H1 (cell line): Measurements from ENCODE around the gene CCDC124. TPM values are rescaled to one million over a fixed set of nuclear protein-coding genes. Genes with fewer than 3 reads are reported as not detected.

Source experiments
- CTCF ChIA-PET: fragments of 300-600 bp; sonication (Branson Sonifier 250); formaldehyde crosslinking; loops from one replicate; lab custom pipeline; 2021; ENCODE audit not compliant: partially characterized antibody; lab: Charles Lee
- POLR2A ChIA-PET: fragments of 300-600 bp; sonication (Branson Sonifier 250); formaldehyde crosslinking; loops from one replicate; lab custom pipeline; 2021; ENCODE audit warnings: inconsistent platforms; ENCODE audit not compliant: partially characterized antibody; lab: Charles Lee
- DNase-seq, 2 experiments: peaks; one replicate each; pipeline versions ENCODE4 v3.0.0 to v3.0.0-alpha.2; 2010 to 2022; ENCODE audit warnings: low spot score in 2 of 2, low read depth in 1 of 2, mixed read lengths in 1 of 2
- FAIRE-seq: peaks from 2 replicates; lab custom pipeline; 2011; peaks lifted over from hg19 to GRCh38; lab: Jason Lieb, UNC
- H2AFZ ChIP-seq: 2 replicates; pipeline ENCODE4 v1.8.1; 2012; ENCODE audit warnings: low read length, inconsistent platforms
- H2AK5ac ChIP-seq: 2 replicates; pipeline ENCODE4 v1.6.1; 2013; ENCODE audit warnings: low read depth, low read length
- H2BK120ac ChIP-seq: replicated peaks from 2 replicates; pipeline ENCODE3; 2013; ENCODE audit warnings: low read depth, low read length, inconsistent platforms
- H2BK12ac ChIP-seq: 2 replicates; pipeline ENCODE4 v1.6.1; 2013; ENCODE audit warnings: low read depth, low read length
- H2BK15ac ChIP-seq: 2 replicates; pipeline ENCODE4 v1.6.1; 2013; ENCODE audit warnings: low read length
- H2BK20ac ChIP-seq: 2 replicates; pipeline ENCODE4 v1.6.1; 2013; ENCODE audit warnings: low read length
- H2BK5ac ChIP-seq: 2 replicates; pipeline ENCODE4 v1.6.1; 2013; ENCODE audit warnings: low read depth, low read length
- H3K14ac ChIP-seq: 2 replicates; pipeline ENCODE4 v1.6.1; 2013; ENCODE audit warnings: inconsistent platforms; ENCODE audit not compliant: insufficient read length
- H3K18ac ChIP-seq: 2 replicates; pipeline ENCODE4 v1.6.1; 2013; ENCODE audit warnings: low read length; ENCODE audit errors: extremely low read depth
- H3K23ac ChIP-seq: 2 replicates; pipeline ENCODE4 v1.6.1; 2013; ENCODE audit warnings: inconsistent platforms; ENCODE audit not compliant: insufficient read length
- H3K23me2 ChIP-seq: 2 replicates; pipeline ENCODE4 v1.6.1; 2013; ENCODE audit warnings: low read depth, low read length
- H3K27ac ChIP-seq: 2 replicates; pipeline ENCODE4 v1.6.1; 2011; ENCODE audit warnings: low read depth, low read length, inconsistent platforms
- H3K27me3 ChIP-seq, 4 experiments: replicated peaks in 1 of 4; 1 replicate in 1 of 4; 2 replicates in 3 of 4; pipeline versions ENCODE4 v1.6.1 to v1.8.1; 2011 to 2013; ENCODE audit warnings: low read length in 3 of 4, mild to moderate bottlenecking in 3 of 4, inconsistent platforms in 2 of 4, mixed read lengths in 2 of 4, moderate library complexity in 1 of 4; ENCODE audit not compliant: control insufficient read depth in 3 of 4, insufficient read depth in 3 of 4; ENCODE audit errors: extremely low read depth in 1 of 4
- H3K36me3 ChIP-seq, 4 experiments: 2 replicates each; pipeline versions ENCODE4 v1.6.1 to v1.8.1; 2011 to 2013; ENCODE audit warnings: mild to moderate bottlenecking in 4 of 4, low read length in 3 of 4, moderate library complexity in 2 of 4, control low read depth in 1 of 4, inconsistent platforms in 1 of 4; ENCODE audit not compliant: insufficient read depth in 4 of 4, control insufficient read depth in 2 of 4
- H3K4ac ChIP-seq: replicated peaks from 2 replicates; pipeline ENCODE3; 2013; ENCODE audit warnings: low read length, low read depth, mixed read lengths, inconsistent platforms; ENCODE audit not compliant: insufficient read length
- H3K4me1 ChIP-seq, 4 experiments: replicated peaks in 1 of 4; 1 replicate in 1 of 4; 2 replicates in 3 of 4; pipeline versions ENCODE4 v1.6.1 to v1.8.1; 2011 to 2013; ENCODE audit warnings: low read length in 3 of 4, inconsistent platforms in 2 of 4, mixed read lengths in 1 of 4; ENCODE audit not compliant: insufficient read depth in 4 of 4, control insufficient read depth in 3 of 4
- H3K4me2 ChIP-seq, 2 experiments: 2 replicates each; pipeline versions ENCODE4 v1.6.1 to v1.8.1; 2011 to 2013; ENCODE audit warnings: low read depth in 2 of 2, low read length in 2 of 2, control low read depth in 1 of 2, inconsistent platforms in 1 of 2, mild to moderate bottlenecking in 1 of 2; ENCODE audit not compliant: insufficient read depth in 1 of 2
- H3K4me3 ChIP-seq, 4 experiments: fragments of 200-600, 300-600 bp in 1 of 4; sonication (generic), shearing (Covaris generic), sonication (Bioruptor Twin) in 1 of 4; 2 replicates each; pipeline versions ENCODE4 v1.5.1 to v1.8.1; 2011 to 2016; ENCODE audit warnings: low read length in 4 of 4, low read depth in 3 of 4, control low read depth in 2 of 4, inconsistent platforms in 2 of 4, mild to moderate bottlenecking in 2 of 4, mixed read lengths in 1 of 4, moderate library complexity in 1 of 4; ENCODE audit not compliant: insufficient read depth in 2 of 4; ENCODE audit errors: extremely low read depth in 1 of 4
- H3K56ac ChIP-seq: replicated peaks from 2 replicates; pipeline ENCODE3; 2013; ENCODE audit warnings: low read depth, mild to moderate bottlenecking, mixed read lengths, low read length, inconsistent platforms; ENCODE audit not compliant: insufficient read length
- H3K79me1 ChIP-seq: 2 replicates; pipeline ENCODE4 v1.6.1; 2013; ENCODE audit warnings: low read depth, low read length, control low read depth
- H3K79me2 ChIP-seq, 2 experiments: 2 replicates each; pipeline versions ENCODE4 v1.6.1 to v1.8.1; 2012 to 2013; ENCODE audit warnings: low read length in 2 of 2, mild to moderate bottlenecking in 2 of 2, inconsistent platforms in 1 of 2; ENCODE audit not compliant: insufficient read depth in 2 of 2, control insufficient read depth in 1 of 2
- H3K9ac ChIP-seq, 4 experiments: replicated peaks in 1 of 4; 1 replicate in 1 of 4; 2 replicates in 3 of 4; pipeline versions ENCODE4 v1.6.1 to v1.8.1; 2011 to 2013; ENCODE audit warnings: low read depth in 3 of 4, low read length in 3 of 4, control low read depth in 2 of 4, mild to moderate bottlenecking in 2 of 4, moderate library complexity in 2 of 4, inconsistent platforms in 1 of 4; ENCODE audit errors: extremely low read depth in 1 of 4
- H3K9me3 ChIP-seq, 2 experiments: 2 replicates each; pipeline versions ENCODE4 v1.6.1 to v1.8.1; 2012 to 2013; ENCODE audit warnings: mild to moderate bottlenecking in 2 of 2, moderate library complexity in 2 of 2, control low read depth in 1 of 2, inconsistent platforms in 1 of 2, low read depth in 1 of 2, low read length in 1 of 2, mixed read lengths in 1 of 2; ENCODE audit not compliant: insufficient read depth in 2 of 2
- H4K20me1 ChIP-seq, 2 experiments: replicated peaks in 1 of 2; 2 replicates each; pipeline versions ENCODE3 to v1.8.1; 2011 to 2013; ENCODE audit warnings: inconsistent platforms in 2 of 2, low read length in 2 of 2, mild to moderate bottlenecking in 1 of 2; ENCODE audit not compliant: insufficient read depth in 2 of 2, control insufficient read depth in 1 of 2
- H4K5ac ChIP-seq: 2 replicates; pipeline ENCODE4 v1.6.1; 2013; ENCODE audit warnings: low read length, low read depth, mixed read lengths, inconsistent platforms; ENCODE audit not compliant: insufficient read length
- H4K8ac ChIP-seq: 2 replicates; pipeline ENCODE4 v1.8.0; 2013; ENCODE audit warnings: mild to moderate bottlenecking, moderate library complexity, low read length, inconsistent platforms; ENCODE audit not compliant: insufficient read depth; ENCODE audit errors: extremely low read depth
- H4K91ac ChIP-seq: replicated peaks from 2 replicates; pipeline ENCODE3; 2013; ENCODE audit warnings: low read length, mixed read lengths, inconsistent platforms; ENCODE audit not compliant: insufficient read length
- HDAC2 ChIP-seq, 2 experiments: fragments of 300-600 bp in 1 of 2; sonication (generic) in 1 of 2; IDR thresholded peaks; 2 replicates each; pipeline ENCODE4 v1.6.1; 2011 to 2012; ENCODE audit warnings: low read depth in 2 of 2, low read length in 2 of 2, mild to moderate bottlenecking in 2 of 2, moderate library complexity in 2 of 2, borderline replicate concordance in 1 of 2, inconsistent platforms in 1 of 2
- KDM5A ChIP-seq: fragments of 200-600 bp; IDR thresholded peaks from 2 replicates; pipeline ENCODE4 v1.7.1; 2012; ENCODE audit warnings: mild to moderate bottlenecking, low read length, inconsistent platforms, mixed read lengths
- POU5F1 ChIP-seq: IDR thresholded peaks from 2 replicates; pipeline ENCODE4 v1.6.1; 2011; ENCODE audit warnings: low read depth, mild to moderate bottlenecking, low read length, moderate library complexity
- whole genome bisulfite sequencing, 2 experiments: shearing (Covaris generic) in 1 of 2; methylation state at CpG; one replicate each; pipeline versions ENCODE4 v1.1.6 to v1.1.7; 2013 to 2015; ENCODE audit warnings: low lambda C conversion rate in 2 of 2, mixed read lengths in 2 of 2, inconsistent platforms in 1 of 2, low coverage in 1 of 2, missing lambda C conversion rate in 1 of 2; ENCODE audit not compliant: insufficient replicate concordance in 2 of 2, insufficient coverage in 1 of 2, insufficient read length in 1 of 2; ENCODE audit errors: extremely low coverage in 1 of 2, missing lambda C conversion rate in 1 of 2; 5-methylcytosine and 5-hydroxymethylcytosine counted together
- polyA plus RNA-seq, 7 experiments: library from polyadenylated mRNA; depleted of rRNA in 3 of 7; stranded (reverse) in 5 of 7; unstranded in 2 of 7; fragments of >200 nt in 5 of 7; fragments of 200-250 nt in 2 of 7; gene quantifications; 1 replicate in 5 of 7; 2 replicates in 1 of 7; 4 replicates in 1 of 7; pipeline versions ENCODE4 v1.2.1 to v1.2.3, GENCODE V29; 2011 to 2013; ENCODE audit warnings: missing spikeins in 2 of 7, mixed read lengths in 2 of 7
- total RNA-seq: library from RNA; stranded (reverse); fragmentation: NEBNext Ultra II Directional; extraction: Animal tissue kit (Norgen Biotek cat#: 25700); gene quantifications from 2 replicates; pipeline ENCODE4 v1.2.1, GENCODE V29; 2021

CCDC124 gene
- total and polyA plus RNA-seq, 2 of the 8 experiments (the other 6 are each of a cell fraction or from before 2014, with no cell fraction given): 95.2 to 103 TPM

- no peaks in the 10 kb centered on the region for H3K79me2 ChIP-seq
These were observed 41.7 kb downstream of the CCDC124 start for GRCh38 chr19:17974551-17974950.

More at GRCh38 chr19:17974551-17974950, 41.7 kb downstream of the CCDC124 start:
- Histone ChIP-seq H2BK120ac (no peak overlapping the region), H2AFZ (no peak overlapping the region), H2BK15ac (no peak overlapping the region), H3K14ac (no peak overlapping the region), H4K5ac (no peak overlapping the region), H2BK20ac (no peak overlapping the region), H2BK12ac (no peak overlapping the region), H4K91ac (no peak overlapping the region), H4K20me1 (peaks cover 0 to 2% of the 10 kb centered on the region in 2 experiments), H2AK5ac (no peak overlapping the region), H3K56ac (no peak overlapping the region), H3K27ac (no peak overlapping the region), H3K4ac (no peak overlapping the region), H3K4me3 (no peak overlapping the region), H3K9me3 (no peaks in the 10 kb centered on the region), H3K23ac (no peak overlapping the region), H2BK5ac (no peak overlapping the region), H3K27me3 (no peaks in the 10 kb centered on the region), H3K36me3 (peaks cover 0 to 7% (median 0%) of the 10 kb centered on the region in 4 experiments; a peak in 2 of 8 replicates), H3K79me1 (no peaks in the 10 kb centered on the region), H3K9ac (no peak overlapping the region), H3K4me1 (no peaks in the 10 kb centered on the region), H3K23me2 (no peaks in the 10 kb centered on the region), H3K18ac (no peak overlapping the region), H3K4me2 (no peak overlapping the region), H4K8ac (no peak overlapping the region)
- CTCF ChIA-PET: interaction anchor here (1.1 to 1.9 kb wide), 6 partner anchors 9 to 23 kb away, joined by 3 to 7 read pairs (median 4); no protein-coding TSS in a partner anchor
- no peak for TF ChIP-seq POU5F1
- TF ChIP-seq HDAC2 (IDR thresholded peaks at IDR 0.05; ENCODE audit: borderline replicate concordance in 1 of 2, low read depth in 2 of 2, low read length in 2 of 2): no peak
- no peak for TF ChIP-seq KDM5A
- DNase-seq (no peak), FAIRE-seq (no peak)
- WGBS, 2 experiments: 91% methylated on average over 6 of the region's 6 CpGs; no CpG with 5 or more reads in 1 of the 2 experiments
- POLR2A ChIA-PET: interaction anchor here (1.0 to 1.3 kb wide), 4 partner anchors 26 to 41 kb away, joined by 3 to 4 read pairs (median 3); no protein-coding TSS in a partner anchor
